ENCODE measurements around the gene PPP1R10.

DNA sequence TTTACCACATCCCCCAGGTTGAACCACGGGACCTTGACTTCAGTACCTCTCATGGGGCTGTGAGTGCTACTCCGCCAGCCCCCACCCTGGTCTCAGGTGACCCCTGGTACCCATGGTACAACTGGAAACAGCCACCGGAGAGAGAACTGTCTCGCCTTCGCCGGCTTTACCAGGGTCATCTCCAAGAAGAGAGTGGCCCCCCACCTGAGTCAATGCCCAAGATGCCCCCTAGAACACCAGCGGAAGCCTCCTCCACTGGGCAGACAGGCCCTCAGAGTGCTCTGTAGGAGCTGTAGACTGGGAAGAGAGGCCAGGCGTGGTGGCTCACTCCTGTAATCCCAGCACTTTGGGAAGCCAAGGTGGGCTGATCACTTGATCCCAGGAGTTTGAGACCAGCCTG is 8.5 kb upstream of the PPP1R10 start:
- TF ChIP-seq CTCF (IDR thresholded peaks at IDR 0.05; ENCODE audit: low read depth, low read length) (no peak), EZH2phosphoT487 (IDR thresholded peaks at IDR 0.05; ENCODE audit: low read depth) (no peak)

Measured in OCI-LY3 (cell line).